A673 (cell line): Measurements from ENCODE around the gene GPR32.

ENCODE experiments used
- CTCF ChIP-seq: fragments of 300-800, 200-600 bp; sonication (generic); conservative IDR thresholded peaks from 2 replicates; pipeline ENCODE4 v1.5.1; 2017; ENCODE audit warnings: low read depth, mild to moderate bottlenecking, antibody characterized with exemption, low read length, moderate library complexity, mixed read lengths
- EZH2 ChIP-seq: fragments of 200-600 bp; sonication (generic); IDR thresholded peaks from 2 replicates; pipeline ENCODE4 v1.6.1; 2017; ENCODE audit warnings: borderline replicate concordance, low read depth, mild to moderate bottlenecking, mixed read lengths, antibody characterized with exemption, low read length; ENCODE audit not compliant: poor library complexity, severe bottlenecking

- TF ChIP-seq CTCF: no peak
- no peak for TF ChIP-seq EZH2
Observed at GRCh38 chr19:50725218-50725910, 44.9 kb upstream of the GPR32 start.
